ENCODE results near the gene ABCA1.

- TF ChIP-seq, protein P1, sequence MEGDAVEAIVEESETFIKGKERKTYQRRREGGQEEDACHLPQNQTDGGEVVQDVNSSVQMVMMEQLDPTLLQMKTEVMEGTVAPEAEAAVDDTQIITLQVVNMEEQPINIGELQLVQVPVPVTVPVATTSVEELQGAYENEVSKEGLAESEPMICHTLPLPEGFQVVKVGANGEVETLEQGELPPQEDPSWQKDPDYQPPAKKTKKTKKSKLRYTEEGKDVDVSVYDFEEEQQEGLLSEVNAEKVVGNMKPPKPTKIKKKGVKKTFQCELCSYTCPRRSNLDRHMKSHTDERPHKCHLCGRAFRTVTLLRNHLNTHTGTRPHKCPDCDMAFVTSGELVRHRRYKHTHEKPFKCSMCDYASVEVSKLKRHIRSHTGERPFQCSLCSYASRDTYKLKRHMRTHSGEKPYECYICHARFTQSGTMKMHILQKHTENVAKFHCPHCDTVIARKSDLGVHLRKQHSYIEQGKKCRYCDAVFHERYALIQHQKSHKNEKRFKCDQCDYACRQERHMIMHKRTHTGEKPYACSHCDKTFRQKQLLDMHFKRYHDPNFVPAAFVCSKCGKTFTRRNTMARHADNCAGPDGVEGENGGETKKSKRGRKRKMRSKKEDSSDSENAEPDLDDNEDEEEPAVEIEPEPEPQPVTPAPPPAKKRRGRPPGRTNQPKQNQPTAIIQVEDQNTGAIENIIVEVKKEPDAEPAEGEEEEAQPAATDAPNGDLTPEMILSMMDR (IDR thresholded peaks at IDR 0.05 in 4 of 5, conservative IDR thresholded peaks at IDR 0.05 in 1 of 5), result no peak
- TF ChIP-seq POLR2A (IDR thresholded peaks at IDR 0.05), result no peak
Observed at GRCh38 chr9:104896131-104896530, 31.8 kb downstream of the ABCA1 start.
